NOMO-1 (cell line): ENCODE measurements around the gene DIAPH3.
"Not testable (repeated sequence)": the region's sequence is repeated elsewhere in the genome, so short reads cannot be mapped to it uniquely, and the experiment has no call there.

Experiments
- DNase-seq, 2 experiments: peaks; one replicate each; lab custom pipeline; 2025; ENCODE audit not compliant: unreplicated experiment in 2 of 2; lab: John Stamatoyannopoulos, UW

Gene DIAPH3

DNA sequence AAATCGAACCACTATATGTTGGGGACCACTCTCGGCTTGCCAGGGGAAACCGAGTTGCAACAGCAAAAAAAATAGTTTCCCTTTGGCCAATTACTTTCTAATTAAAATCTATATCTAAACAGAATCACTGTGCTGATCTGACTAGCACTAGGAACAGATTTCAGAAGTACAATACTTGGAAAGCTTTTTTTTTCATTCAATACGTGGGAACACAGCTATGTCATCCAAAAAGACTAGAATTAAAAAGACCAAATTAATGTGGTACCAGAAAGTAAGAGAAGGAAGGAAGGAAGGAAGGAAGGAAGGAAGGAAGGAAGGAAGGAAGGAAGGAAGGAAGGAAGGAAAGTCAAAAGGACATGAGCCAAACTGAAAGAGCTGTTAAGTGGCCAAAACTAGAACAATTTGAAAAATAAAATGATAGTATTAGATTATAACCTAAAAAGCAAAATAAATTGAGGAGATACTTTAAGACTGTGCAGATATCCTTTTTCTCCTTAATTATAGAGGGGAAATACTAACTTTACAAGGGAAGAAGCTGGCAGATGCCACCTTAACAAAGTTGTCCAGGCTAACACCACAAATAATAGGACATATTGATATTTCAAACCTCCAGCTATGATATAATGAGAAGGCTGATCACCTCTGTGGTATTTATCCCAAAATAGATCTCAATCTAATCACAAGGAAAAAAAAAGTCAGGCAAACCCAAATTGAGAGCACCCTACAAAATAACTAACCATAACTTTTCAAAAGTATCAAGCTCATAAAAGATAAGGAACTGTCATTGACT is 63.9 kb downstream of the DIAPH3 start:
- no peak for DNase-seq

DNA sequence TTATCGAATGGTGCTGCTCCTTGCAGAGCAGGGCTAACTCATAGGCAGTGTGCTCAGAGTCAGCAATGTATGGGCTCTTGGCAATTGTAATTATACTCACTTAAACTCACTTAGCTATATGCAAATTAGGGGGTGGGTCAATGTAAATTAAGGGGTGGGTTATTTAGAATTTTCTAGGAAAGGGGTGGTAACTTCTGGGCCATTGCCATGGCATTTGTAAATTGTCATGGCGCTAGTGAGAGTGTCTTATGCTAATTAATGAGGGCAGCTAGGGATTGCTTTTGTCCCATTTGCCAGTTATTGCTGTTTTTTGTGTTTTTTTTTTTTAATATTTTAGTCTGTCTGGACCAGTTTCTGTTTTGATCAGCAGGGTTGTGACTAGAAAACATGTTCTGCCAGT is 68.4 kb downstream of the DIAPH3 start:
- DNase-seq, result no peak

DNA sequence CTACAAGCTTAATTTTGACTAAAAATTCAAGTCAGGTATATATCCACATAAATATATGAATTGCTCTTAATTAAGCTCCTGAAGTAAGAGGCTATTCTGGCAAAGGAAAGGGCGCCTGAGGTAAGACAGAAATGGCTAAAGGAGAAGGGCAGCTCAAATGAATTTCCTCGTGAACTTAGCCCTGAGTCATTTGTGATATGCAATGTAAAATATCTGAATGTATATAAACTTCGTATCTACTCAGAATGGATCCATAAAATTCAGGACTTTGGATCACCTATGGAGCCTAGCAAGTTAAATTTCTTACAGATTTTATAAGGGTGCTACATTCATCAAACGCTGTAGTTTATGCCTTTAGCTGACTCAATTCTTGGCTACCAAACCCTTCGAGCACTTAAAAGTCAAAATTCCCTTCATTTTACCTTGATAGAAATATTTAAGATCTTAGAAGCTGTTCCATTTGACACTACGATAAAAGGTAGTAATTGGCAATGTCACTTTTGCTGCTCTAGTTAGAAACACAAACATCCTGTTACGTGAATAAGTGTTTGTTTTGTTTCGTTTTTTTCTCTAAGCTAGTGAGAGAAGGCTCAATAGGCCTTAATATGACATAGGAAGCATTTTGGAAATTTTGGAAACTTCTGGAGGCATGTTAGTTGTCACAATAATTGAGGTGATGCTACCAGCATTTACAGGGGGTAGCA is 69.2 kb downstream of the DIAPH3 start:
- DNase-seq, result no peak

DNA sequence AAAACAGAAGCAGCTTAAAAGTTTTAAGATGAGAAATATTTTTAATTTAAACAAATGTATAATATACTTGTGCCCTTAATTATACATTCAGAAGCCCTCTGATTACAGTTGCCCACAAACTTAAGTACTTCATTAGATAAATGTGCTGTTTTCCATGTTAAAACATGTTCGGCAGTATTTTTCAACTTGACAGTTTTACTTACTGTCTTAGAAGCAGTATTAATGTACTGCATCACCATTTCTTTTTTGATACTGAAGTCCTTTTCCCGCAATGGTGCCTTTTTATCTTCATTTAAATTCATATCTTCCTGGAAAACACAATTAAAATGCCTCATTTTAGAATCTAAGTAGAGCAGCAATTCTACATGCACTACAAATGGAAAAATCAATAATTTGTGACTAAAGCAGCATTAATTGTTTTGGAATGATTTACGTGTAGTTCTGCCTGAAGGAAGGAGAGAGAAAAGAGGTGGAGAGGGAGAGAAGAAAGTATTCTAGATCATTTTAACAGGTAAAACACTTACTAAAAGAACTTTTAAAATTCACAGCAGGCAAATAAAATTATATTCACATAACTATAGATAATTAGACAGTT is 70.2 kb downstream of the DIAPH3 start:
- DNase-seq, result no peak

DNA sequence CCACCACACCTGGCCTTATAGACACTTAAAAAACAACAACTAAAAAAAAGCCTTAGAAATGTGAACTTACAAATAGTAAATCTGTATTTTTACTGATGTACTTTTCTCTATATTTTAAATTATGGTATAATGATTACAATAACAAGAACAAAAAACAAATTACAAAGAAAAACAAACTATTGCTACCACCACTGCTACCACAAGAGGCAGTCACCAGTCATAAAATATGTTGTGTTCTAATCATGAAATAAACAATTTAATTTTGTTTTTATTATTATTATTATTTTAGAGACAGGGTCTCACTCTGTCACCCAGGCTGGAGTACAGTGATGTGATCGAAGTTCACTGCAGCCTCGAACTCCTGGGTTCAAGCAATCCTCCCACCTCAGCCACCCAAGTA is 72.2 kb downstream of the DIAPH3 start:
- no peak for DNase-seq

DNA sequence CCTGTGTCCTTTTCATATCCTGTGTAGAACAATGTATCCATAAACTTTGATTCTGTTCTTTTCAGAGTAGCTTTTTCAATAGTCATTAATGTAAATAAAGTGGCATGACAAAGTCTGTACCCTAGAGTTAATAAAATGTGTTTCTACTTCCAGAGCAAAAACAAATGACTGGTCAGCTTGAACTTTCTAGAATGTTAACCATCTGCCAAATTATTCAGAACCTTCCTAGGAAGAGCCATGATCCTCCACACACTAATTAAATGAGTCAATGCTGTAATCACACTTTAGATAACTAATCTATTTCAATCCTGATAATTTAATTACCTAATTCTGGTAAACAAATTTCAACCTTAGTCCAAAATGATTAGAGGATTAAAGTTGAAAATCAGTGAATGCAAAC is 73.2 kb downstream of the DIAPH3 start:
- no peak for DNase-seq

DNA sequence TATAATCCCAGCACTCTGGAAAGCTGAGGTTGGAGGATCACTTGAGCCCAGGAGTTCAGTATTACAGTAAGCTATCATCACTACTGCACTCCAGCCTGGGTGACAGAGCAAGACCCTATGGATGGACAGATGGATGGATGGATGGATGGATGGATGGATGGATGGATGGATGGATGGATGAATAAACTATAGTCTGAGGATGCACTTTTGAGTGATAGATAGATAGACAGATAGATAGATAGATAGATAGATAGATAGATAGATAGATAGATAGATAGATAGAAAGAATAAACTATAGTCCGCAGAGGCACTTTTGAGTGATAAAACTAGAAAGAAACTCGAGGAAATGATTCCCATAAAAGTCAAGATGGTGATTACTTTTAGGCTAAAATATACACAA is 79.9 kb downstream of the DIAPH3 start:
- not testable (repeated sequence) for DNase-seq

DNA sequence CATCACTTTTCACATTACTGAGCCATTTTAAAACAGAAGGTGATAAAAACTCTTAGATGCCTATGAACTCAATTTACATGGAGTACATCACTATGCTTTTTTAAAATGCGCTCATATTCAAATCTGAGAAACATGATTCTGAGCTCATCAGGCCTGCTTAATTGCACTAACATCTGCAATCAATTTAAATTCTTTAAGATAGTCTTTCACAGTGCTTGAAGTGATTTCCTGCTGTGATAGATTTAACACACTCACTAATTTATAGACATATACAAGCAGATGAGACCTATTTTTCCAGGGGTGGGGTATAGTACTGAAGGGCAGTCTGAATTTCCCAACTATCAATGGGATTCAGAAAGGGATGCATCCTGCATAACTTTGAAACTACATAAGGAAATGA is 82.9 kb downstream of the DIAPH3 start:
- DNase-seq, result no peak

GRCh38 chr13:60078226-60078625 is 85.5 kb downstream of the DIAPH3 start:
- DNase-seq, result no peak

DNA sequence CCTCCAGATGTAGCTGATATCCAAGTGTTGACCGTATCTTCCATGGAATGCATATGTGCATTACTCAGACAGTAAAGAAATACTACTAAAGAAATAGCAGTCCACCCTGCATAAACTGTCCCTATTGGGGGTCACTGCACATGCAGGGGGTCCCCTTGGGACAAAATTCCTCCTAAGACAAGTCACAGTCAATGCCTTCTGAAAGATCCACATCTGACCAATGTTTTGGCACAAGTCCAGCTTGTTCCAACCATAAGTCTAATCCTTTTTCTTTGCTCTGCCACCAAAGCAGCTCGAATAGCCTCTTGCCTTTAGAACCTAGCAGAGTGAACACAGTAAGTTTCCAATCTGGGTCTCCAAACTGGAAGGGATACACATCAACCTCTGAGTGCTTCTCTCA is 87.9 kb downstream of the DIAPH3 start:
- no peak for DNase-seq

- no peak for DNase-seq
These were observed 89.3 kb downstream of the DIAPH3 start for GRCh38 chr13:60074397-60074796.

GRCh38 chr13:60066226-60066625 is 97.5 kb downstream of the DIAPH3 start:
- DNase-seq, result no peak

GRCh38 chr13:60062502-60062901 is 101.2 kb downstream of the DIAPH3 start:
- DNase-seq, result no peak

DNA sequence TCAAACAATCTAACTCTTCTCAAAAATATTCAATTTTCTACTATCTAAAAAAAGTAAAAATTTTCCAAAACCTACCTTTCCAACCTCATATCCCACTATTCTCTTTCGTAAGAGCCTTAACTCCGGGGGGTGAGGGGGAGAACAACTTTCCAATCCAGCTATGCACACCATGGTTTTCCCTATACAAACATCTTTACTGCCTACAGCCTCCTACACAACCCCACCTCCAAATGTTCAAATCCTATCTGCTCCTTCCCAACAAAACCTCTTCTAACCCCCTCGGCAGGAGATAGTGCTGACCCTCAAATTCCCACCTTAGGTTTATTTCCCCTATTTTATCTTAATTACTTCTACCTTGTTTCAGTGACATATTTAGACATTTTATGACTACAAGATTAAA is 102.0 kb downstream of the DIAPH3 start:
- no peak for DNase-seq

DNA sequence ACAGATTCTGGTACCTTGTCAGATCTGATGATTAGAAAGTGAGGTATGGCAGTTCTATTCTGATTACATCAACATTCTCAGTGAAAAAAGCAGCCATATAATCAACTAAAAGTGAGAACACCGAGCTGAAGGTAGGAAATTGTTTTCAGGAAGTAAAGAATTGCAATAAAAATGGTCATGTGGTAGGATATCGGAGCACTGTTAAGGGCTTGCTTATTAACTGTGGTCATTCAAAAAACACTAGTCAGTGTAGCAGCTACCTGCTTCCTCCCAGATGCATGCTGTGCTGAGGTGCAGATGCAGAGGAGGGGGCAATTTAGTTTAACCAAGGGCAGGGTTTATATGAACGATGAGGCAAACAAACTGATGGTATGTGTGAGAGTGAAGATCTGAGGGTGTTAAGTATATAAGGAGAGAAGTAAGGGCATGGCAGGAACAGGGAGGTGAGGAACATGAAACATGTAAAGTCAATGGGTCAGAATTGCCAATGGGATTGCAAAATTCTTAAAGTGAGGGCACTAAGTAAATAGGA is 111.9 kb downstream of the DIAPH3 start:
- DNase-seq, result no peak

GRCh38 chr13:60048353-60048752 is 115.4 kb downstream of the DIAPH3 start:
- DNase-seq, result not testable (repeated sequence)

DNA sequence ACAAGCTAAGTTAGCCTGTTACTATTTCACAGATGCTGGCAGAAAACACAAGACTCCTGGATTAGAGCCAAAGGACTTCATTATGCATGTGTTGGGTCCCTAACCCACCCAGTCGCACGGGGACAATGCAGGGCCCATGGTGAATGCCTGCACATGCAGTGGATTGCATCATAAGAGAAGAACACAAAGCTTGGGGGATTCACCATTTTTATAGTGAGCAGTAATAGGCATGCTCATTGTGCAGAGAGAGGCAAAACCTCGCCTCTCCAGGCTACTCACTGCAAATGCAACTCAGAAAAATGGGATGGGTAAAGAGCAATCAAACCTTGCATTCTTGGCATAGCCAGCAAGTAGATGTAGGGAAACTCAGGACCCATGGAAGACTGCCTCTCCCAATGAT is 115.8 kb downstream of the DIAPH3 start:
- no peak for DNase-seq

DNA sequence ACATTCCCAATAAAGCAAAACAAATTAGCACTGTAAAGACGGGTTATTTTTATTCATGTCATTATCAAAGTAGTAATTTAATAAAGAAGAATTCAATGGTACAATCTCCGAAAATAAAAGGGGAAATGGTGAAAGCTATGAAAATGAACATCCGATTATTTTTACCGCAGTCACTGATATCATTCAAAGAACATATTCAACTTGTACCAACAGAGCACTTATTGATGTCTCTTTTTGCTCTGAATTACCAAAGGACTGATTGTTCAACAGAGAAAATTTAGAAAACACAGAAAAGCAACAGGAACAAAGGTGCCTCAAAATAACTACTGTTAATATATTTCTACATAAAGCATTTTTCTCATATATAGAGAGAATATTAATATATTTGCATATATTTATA is 119.4 kb downstream of the DIAPH3 start:
- no peak for DNase-seq

DNA sequence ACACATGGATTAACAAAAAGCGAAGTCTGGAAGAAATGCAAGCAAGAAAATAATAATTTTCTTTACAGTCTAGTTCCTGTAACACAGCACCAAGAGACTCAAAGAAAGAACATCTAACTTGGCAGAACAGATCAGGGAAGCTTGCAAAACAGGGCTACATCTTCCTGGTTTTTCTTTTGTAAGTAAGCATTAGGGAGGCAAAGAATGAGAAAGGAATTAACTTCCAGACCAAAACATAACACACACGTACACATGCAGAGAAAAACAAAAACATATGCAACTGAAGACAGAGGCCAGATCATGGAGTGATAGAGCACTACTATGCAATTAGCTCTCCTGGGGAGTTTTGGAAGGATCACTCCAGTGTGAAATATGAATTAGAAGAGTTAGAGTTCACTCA is 120.5 kb downstream of the DIAPH3 start:
- DNase-seq, result no peak

- DNase-seq, result not testable (repeated sequence)
These were observed 123.1 kb downstream of the DIAPH3 start for GRCh38 chr13:60040668-60041067.

DNA sequence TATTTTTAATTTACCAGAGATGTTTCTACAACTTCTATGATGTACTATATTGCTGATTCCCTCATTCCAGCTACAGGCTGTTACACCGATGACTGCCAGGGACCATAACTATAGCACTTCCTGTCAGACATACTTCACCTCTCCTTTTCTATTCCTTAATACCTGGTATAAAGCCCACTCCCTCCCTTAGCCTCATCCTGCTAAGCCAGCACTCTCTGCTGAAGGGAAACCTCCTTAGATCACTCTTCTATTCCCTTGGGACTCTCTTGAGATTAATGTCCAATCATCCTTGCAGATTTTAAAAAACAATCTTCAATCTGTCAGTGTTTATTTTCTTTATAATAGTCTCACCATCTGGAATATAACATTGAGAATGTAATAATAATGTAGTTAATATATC is 127.9 kb downstream of the DIAPH3 start:
- no peak for DNase-seq

GRCh38 chr13:60032851-60033250 is 130.9 kb downstream of the DIAPH3 start:
- no peak for DNase-seq
